Ishikawa (cell line): ENCODE results near the gene SOX5.

ENCODE experiments used
- CEBPB ChIP-seq: IDR thresholded peaks from 2 replicates; pipeline ENCODE4 v1.6.1; 2012
- CREB1 ChIP-seq: IDR thresholded peaks from 2 replicates; pipeline ENCODE4 v1.6.1; 2012; ENCODE audit warnings: low read depth
- EGR1 ChIP-seq: IDR thresholded peaks from 2 replicates; pipeline ENCODE4 v1.6.1; 2012
- EP300 ChIP-seq: IDR thresholded peaks from 2 replicates; pipeline ENCODE4 v1.6.1; 2012; ENCODE audit warnings: borderline replicate concordance
- FOXM1 ChIP-seq: IDR thresholded peaks from 2 replicates; pipeline ENCODE4 v1.6.1; 2012; ENCODE audit warnings: low read depth, borderline replicate concordance
- MAX ChIP-seq: IDR thresholded peaks from 2 replicates; pipeline ENCODE4 v1.6.1; 2012
- NFIC ChIP-seq: IDR thresholded peaks from 2 replicates; pipeline ENCODE4 v1.6.1; 2012
- RAD21 ChIP-seq: IDR thresholded peaks from 2 replicates; pipeline ENCODE4 v1.6.1; 2012; ENCODE audit warnings: low read depth
- REST ChIP-seq: IDR thresholded peaks from 2 replicates; pipeline ENCODE4 v1.6.1; 2012; ENCODE audit warnings: low read depth, mild to moderate bottlenecking
- TAF1 ChIP-seq: IDR thresholded peaks from 2 replicates; pipeline ENCODE4 v1.6.1; 2012; ENCODE audit warnings: low read depth, mild to moderate bottlenecking
- TCF12 ChIP-seq: IDR thresholded peaks from 2 replicates; pipeline ENCODE4 v1.6.1; 2012; ENCODE audit warnings: low read depth
- TEAD4 ChIP-seq: IDR thresholded peaks from 2 replicates; pipeline ENCODE4 v1.6.1; 2012
- USF1 ChIP-seq: IDR thresholded peaks from 2 replicates; pipeline ENCODE4 v1.6.1; 2012
- YY1 ChIP-seq: IDR thresholded peaks from 2 replicates; pipeline ENCODE4 v1.6.1; 2012; ENCODE audit warnings: low read depth
- ZBTB7A ChIP-seq: IDR thresholded peaks from 2 replicates; pipeline ENCODE4 v1.6.1; 2012; ENCODE audit warnings: low read depth

Gene SOX5

GRCh38 chr12:23579257-23579656, 370.2 kb downstream of the SOX5 start:
- no peak for TF ChIP-seq ZBTB7A
- TF ChIP-seq FOXM1, result no peak
- TF ChIP-seq TCF12, result no peak
- TF ChIP-seq CREB1, result no peak
- no peak for TF ChIP-seq NFIC
- no peak for TF ChIP-seq EGR1
- no peak for TF ChIP-seq EP300
- TF ChIP-seq YY1, result no peak
- TF ChIP-seq TEAD4, result no peak
- TF ChIP-seq REST, result no peak
- TF ChIP-seq TAF1, result no peak
- no peak for TF ChIP-seq RAD21
- no peak for TF ChIP-seq MAX
- TF ChIP-seq CEBPB, result no peak
- TF ChIP-seq USF1, result no peak

- TF ChIP-seq TCF12 (no peak), MAX (no peak), NFIC (no peak), EGR1 (no peak), TAF1 (no peak), YY1 (no peak), CREB1 (no peak), ZBTB7A (no peak), FOXM1 (no peak), EP300 (no peak), USF1 (no peak), REST (no peak), RAD21 (no peak), TEAD4 (no peak), CEBPB (no peak)
Observed at GRCh38 chr12:23576372-23576771, 373.1 kb downstream of the SOX5 start.

DNA sequence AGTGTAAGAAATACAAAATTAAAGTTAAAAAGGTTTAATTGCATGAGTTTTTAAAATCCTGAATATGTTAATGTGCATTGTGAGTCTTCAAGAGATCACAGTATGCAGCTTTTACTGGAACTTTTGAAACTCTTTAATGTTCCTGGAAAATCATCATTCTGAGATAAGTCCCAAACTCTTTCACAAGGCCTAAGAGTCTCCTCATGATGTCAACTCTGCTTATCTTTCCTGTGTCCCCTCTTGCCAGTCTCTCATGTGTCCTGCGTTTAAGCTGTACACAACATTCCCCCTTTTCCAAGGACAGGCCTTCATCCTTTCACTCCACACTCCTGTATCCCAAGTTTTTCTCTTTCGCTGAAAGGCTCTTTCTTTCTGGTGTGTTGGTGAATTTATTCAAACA, 380.1 kb downstream of the SOX5 start:
- TF ChIP-seq YY1, result no peak
- no peak for TF ChIP-seq RAD21
- TF ChIP-seq USF1, result no peak
- TF ChIP-seq MAX, result no peak
- no peak for TF ChIP-seq REST
- TF ChIP-seq FOXM1, result no peak
- TF ChIP-seq TEAD4, result no peak
- TF ChIP-seq EP300, result no peak
- no peak for TF ChIP-seq TAF1
- no peak for TF ChIP-seq CEBPB
- TF ChIP-seq NFIC, result no peak

GRCh38 chr12:23566133-23566532, 383.3 kb downstream of the SOX5 start:
- TF ChIP-seq MAX (no peak), TEAD4 (no peak)
